GM11168 (cell line): ENCODE results near the gene VAV2.
"Not testable (repeated sequence)": the region's sequence is repeated elsewhere in the genome, so short reads cannot be mapped to it uniquely, and the experiment has no call there.

Experiments
- in situ Hi-C: fragments of 300-500 bp; cut with MboI; formaldehyde crosslinking; loops from one replicate; pipeline ENCODE4 v1.12.0; 2022; ENCODE audit warnings: low sequenced_read_pairs; ENCODE audit not compliant: unreplicated experiment

VAV2 gene

DNA sequence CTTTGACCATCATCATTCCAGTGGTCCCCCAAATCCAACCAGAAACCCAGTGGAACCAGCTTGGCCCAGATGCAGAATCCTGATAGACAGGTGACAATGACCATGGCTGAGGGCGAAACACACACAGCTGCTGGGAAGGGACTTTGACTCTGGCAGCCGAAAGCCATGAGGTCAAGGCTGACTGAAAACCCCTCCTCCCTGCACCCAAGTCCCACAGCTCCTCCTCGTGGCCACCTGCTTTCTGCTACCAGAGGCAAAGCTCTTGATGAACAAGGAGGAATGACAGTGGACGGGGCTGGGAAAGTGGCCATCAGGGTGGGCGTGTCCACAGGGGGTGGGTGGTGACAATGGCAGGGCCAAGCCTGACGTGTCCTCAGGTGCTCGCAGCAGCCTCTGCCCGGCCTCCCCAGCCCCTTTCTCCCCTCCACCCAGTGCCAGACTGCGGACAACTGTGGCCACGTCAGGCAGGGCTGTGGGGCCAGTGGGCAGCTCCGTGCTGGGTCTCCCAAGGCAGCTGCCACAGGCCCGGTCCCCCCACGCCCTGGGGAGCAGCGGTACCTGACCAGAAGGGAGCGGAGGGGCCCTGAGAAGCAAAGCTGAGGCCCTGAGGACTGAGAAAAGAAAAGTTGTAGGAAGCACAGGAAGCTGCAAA, 223.1 kb downstream of the VAV2 start:
- in situ Hi-C loops, result no loop called here

DNA sequence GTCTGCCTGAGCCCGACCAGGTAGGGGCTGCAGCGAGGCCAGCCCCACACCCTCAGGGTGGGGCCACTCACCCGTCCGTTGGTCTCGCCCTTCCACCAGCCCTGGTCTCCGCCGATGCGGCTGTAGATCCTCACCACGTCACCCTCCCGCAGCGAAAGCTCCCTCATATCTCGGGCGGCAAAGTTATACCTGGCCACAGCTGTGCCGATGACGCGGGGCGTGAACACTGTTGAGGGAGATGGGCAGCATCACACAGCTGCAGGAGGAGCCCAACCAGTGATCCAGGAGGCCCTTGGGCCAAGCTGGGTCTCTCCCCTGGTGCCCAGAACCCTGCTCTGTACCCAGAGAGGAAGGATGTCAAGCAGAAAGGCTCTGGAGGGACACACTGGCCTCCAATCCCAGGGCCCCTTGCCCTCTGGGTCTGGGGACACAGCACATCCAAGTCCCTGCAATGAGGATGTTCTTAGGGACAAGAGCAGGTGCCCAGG, 223.7 kb downstream of the VAV2 start:
- in situ Hi-C loops, result no loop called here

DNA sequence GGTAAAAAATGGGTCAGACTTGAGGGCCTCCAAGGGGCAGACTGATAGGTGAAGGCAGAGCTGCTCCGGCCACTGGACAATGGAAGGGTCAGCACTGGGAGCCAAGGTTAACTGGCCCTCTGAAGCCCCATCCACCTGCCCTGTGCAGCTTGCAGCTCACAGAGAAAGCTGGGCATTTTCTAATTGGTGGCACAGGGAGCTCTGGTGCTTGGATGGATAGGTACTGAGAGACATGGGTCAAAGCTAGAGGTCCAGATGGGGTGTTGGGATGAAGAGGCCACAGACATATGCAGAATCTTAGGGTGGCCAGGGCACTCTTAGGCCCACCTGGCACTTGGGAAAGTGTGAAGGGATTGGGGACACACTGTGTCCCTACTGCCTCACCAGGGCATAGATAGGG, 224.5 kb downstream of the VAV2 start:
- in situ Hi-C loops, result no loop called here

DNA sequence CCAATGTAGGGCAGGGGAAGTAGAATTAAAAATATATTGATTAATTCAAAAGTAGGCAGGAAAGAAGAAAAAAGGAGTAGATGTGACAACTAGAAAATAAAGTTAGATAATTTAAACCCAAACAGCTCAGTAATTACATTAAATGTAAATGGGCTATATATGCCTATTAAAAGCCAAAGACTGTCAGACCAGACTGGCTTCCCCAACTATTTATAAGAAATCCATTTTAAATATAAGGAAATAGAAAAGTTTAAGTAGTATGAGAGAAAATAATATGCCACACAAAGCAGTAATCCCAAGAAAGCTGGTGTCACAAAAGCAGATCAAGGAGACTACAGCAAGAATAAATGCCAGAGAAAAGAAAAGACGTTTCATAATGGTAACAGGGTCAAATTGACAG, 225.1 kb downstream of the VAV2 start:
- in situ Hi-C loops, result no loop called here

DNA sequence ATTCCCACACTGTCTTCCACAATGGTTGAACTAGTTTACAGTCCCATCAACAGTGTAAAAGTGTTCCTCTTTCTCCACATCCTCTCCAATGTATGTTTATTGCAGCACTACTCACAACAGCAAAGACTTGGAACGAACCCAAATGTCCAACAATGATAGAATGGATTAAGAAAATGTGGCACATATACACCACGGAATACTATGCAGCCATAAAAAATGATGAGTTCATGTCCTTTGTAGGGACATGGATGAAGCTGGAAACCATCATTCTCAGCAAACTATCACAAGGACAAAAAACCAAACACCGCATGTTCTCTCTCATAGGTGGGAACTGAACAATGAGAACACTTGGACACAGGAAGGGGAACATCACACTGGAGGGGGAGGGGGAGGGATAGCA, 225.9 kb downstream of the VAV2 start:
- in situ Hi-C loops, result not testable (repeated sequence)

DNA sequence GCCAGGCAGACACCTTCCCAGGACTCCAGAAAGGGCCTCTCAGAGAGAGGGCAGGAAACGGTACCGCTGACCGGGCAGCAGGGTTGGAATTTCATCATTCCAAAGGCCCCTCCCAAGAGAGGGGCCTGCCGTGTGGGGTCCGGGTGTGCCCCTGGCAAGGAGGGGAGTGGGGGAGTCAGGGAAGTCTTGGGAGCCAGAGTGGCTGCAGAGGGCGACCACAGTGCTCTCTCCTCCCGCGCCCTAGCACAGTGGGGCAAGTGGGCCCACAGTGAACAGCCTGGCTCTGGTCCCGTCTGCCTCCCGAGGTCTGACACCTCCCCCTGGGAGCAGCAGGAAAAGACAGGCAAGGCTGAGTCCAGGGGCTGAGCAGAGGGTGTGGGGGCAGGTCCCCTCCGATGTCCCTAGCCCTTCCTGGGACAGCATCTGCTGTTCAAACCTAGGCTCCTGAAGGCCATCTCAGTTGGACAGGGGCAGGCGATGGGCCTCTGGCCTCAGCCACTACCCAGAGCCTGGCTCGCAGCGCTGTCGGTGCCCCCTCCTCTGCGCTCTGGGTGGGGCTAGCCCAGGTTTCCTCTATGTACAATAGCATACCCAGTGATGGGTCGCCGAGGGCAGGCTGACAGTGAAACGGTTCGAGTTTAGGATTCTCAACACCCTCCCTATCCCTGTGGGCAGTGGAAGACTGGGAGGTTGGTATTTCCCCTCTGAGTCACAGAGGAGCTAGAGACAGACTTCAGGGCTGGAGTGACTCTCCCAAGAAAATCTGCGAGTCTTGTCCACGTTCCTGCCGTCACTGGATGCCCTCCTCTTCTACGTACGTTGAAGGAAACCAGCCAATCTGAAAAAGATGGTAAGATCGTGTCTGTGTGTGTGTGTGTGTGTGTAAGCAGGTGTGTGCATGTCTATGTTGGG, 228.6 kb downstream of the VAV2 start:
- in situ Hi-C loops, result no loop called here

DNA sequence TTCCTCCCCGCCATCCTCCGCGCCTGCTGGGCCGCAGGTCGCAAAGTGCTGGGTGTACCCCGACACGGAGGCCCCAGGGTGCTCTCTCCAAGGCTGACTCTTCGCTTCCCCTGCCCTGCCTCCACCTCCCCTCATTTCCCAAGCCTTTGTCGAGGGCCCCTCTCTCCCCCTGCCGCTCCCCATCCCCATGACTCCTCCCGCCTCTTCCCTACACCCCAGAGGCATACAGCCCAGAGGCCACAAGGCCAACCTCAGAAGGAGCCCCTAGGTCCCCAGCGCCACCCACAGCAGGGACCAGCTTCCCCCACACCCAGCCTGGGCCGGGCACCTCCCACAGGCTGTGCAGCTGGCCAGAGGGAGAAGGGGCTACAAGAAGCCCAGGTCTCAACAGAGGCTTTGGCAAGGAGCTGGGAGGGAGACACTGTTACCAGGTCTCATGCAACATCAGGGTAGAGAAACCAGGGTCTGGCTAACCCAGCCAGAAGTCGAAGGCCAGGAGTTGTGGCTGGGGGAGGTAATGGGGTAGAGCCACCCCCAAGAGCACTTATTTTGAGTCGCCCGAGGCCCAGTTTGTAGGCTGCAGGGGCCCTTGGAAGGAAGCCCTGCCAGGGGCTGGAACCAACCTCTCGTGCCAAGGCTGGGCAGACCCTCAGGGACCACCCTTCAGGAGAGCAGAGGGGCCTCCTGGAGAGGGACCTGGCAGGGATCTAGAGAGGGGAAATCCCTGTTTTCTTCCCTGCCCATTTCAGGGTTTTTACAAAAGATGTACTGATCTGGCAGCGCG, 229.4 kb downstream of the VAV2 start:
- in situ Hi-C loops, result no loop called here

DNA sequence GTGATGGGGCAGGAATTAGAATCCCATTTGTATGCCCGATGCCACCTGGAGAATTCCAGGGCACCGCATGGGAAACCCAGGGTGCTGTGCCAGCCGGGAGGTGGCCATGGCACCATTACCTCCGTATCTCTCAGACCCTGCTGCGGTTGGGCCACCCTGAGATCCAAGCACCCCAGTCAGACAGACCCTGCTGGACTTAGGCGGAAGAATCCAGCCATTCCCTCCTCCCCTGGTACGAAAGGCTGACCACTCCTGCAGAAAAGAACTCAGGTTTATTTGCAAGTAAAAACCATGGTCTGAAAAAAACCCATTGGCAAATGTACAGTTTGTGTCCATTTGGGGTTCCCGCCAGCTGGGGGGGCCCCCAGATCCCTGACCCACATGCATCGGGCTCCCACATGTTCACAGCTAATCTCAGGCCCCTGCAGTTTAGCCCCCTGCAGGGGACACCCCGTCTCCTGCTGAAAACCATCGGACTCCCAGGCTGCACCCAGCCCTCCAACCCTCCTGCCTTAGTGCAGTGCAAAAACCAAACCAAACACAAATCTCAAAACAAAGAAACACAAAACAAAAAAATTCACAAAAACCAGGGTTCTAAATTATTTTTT, 230.4 kb downstream of the VAV2 start:
- in situ Hi-C loops, result no loop called here

DNA sequence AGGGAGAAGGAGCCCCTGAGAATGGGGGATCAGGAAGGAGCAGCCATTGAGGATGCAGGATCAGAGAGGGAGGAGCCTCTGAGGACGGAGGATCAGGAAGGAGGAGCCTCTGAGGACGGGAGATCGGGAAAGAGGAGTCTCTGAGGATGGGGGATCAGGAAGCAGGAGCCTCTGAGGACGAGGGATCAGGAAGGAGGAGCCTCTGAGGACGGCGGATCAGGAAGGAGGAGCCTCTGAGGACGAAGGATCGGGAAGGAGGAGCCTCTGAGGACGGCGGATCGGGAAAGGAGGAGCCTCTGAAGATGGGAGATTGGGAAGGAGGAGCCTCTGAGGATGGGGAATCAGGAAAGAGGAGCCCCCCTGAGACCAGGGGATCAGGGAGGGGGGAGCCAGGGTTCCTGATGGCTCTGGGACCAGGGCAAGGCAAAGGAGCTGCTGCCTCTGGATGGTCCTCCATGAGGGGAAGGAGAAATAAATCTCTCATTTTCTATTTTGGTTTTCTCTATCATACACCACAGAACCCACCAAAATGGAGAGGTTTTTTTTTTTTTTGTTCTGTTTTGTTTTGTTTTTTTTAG, 231.3 kb downstream of the VAV2 start:
- in situ Hi-C loops, result no loop called here

DNA sequence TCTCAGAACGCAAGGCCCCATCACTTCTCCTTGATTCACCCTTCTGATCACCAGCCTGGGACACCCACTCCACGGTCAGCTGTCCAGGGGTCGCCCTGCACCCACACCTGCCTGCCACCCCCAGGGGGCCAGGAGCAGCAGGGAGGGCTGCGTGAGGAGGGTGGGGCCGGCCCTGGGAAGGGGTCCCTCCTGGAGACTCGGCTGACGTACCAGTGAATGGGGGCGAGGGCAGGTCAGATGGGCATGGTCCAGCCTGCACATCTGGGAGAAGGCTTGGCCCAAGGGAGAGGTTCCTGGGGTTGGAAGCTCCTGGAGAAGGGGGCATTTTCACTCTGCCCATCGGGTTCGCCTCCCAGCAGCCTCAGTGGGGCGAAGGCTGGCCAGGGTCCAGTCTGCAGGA, 232.2 kb downstream of the VAV2 start:
- in situ Hi-C loops, result no loop called here

DNA sequence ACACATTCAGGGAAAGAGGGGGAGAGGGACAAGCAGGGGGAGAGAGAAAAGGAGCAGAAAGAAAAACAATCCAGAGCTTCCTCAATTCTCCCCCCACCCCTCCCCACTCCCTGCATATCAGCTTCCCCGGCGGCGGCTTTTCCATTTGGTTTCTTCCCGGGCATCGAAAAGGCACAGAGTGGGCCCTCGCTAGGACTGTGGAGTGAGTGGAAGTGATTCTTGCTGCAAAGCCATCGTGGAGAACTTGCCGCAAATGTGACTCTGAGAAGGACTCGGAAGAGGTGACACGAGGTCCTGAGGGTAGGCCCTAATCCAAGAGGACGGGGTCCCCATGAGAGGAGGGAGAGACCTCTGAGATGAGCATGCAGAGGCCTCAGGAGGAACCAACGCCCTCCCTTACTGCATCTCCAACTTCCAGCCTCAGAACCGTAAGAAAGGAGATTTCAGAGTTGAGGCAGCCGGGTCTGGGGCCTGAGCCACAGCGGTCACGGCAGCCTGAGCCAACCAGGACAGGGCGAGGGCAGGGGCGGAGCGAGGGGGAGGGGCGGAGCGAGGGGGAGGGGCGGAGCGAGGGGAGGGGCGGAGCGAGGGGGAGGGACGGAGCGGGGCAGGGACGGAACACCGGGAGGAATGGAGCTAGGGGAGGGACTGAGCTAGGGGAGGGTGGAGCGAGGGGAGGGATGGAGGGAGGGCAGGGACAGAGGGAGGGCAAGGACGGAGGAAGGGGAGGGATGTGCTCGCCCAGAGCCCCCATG, 232.8 kb downstream of the VAV2 start:
- in situ Hi-C loops, result no loop called here

DNA sequence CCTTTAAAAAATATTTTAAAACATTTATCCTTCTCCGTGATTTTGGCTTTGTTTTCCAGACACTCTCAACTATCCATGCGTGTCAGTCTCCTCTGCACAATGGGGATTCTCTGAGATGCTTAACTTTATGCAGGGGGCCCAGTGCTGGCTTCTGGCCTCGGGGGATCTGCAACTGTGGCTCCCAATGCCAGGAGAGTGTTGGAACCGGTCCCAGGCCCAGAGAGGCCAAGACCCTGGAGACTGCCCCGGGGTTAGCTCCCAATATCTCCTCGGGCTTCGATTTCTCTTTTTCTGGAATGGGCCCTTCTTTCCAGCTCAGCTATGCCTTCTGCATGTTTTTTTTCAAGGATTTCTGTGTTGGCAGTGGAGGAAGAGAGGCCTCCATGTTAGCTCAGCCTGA, 233.9 kb downstream of the VAV2 start:
- in situ Hi-C loops, result no loop called here

DNA sequence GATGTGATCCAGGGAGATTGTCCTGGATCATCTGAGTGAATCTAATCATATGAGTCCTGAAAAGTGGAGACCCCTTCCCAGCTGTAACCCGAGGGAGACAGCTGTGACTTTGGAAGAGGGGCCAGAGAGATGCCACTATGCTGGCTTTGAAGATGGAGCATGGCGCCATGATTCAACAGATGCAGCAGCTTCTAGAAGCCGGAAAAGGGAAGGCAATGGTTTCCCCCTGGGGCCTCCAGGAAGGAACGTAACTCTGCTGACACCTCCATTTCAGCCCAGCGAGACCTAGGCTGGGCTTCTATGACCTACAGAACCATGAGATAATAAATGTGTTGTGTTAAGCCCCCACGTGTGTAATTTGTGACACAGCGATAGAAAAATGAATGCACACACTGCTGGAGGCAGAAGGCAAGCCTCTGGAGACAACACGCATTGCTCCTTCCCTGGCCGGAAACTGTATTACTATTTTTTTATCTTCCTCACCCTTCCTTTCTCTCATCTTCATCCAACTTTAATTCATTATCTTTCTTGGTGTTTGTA, 237.4 kb downstream of the VAV2 start:
- in situ Hi-C loops, result no loop called here

DNA sequence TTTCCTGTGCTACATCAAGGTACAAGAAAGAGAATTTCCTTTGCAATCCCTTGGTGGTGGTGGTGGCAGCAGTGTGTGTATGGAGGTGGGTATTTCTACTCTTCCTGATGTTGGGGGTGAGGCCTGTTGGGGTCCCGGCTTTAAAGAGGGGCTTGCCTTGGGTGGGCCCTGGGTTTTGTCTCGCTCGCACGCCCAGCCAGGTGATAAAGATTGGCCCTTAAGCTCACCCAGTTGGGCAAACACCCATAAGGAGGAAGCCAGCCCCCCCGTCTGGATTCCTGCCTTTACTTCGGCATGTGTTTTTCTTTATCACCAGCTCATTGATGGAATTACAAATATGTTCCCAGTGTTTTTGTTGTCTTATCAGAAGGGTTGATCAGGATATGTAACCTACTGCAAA, 237.9 kb downstream of the VAV2 start:
- in situ Hi-C loops, result no loop called here

DNA sequence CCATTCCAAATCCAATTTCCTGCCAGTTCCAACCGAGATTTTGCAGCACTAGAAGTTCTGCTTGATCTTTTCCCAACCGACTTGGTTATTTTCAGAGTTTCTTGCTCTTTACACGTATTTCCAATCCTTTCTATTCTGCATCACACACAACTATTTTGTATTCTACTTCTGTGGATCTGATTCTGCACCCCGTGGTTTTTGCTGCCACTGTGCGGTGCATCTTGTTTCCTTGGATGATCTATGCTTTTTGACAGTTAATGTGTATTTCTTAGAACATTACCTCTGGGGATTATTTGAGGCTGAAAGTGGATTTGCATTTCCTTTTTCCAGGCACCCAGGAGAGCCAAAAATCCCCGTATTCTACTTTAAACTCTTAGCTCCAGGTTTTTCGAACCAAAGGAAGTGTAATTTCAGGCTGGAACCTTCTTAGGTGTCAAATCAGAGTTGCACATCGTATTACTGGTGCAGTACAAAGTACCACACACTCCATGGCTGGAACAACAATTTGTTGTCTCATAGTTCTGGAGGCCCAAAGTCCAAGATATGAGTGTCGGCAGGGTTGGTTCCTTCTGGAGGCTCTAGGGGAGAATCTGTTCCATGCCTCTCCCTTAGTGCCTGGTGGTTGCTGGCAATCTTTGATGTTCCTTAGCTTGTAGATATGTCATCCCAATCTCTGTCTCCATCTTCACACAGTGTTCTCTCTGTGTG, 239.2 kb downstream of the VAV2 start:
- in situ Hi-C loops, result no loop called here

DNA sequence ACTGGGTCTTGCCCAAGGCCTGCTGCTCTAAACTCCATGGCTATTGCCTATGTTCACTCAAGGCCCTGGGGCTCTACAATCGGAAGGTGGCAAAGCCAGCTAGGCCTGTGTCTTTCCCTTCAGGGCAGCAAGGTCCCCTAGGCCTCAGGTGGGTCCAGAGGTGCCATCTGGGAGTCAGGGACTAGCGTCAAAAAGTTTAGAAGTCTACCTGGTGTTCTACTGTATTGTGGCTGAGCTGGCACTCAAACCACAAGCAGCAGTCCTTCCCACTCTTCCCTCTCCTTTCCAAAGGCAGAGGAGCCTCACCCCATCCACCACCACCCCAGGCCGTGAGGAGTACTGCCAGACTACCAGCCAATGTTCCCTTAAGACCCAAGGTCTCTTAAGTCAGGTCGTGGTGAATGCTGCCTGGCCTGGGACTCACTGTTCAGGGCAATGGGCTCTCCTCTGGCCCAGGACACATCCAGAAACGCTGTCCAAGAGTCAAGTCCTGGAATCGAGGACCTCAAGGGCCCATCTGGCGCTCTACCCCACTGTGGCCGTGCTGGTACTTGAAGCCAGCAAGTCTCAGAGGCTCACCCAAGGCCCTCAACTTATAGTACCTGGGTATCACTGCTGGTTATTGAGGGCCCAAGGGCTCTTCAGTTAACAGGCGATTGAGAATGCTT, 241.0 kb downstream of the VAV2 start:
- in situ Hi-C loops, result no loop called here

DNA sequence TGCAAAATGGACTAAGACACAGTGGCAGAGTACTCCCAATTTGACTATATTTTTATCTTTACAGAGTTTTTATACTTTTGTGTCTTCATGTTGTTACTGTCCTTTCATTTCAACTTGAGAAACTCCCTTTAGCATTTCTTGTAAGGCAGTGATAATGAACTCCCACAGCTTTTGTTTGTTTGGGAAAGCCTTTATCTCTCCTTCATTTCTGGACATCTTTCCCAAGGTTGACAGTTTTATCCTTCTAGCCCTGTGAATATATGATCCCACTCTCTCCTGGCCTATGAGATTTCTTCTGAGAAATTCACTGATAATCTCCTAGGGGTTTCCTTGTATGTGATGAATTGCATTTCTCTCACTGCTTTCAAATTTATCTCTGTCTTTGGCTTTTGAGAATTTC, 244.8 kb downstream of the VAV2 start:
- in situ Hi-C loops, result no loop called here

DNA sequence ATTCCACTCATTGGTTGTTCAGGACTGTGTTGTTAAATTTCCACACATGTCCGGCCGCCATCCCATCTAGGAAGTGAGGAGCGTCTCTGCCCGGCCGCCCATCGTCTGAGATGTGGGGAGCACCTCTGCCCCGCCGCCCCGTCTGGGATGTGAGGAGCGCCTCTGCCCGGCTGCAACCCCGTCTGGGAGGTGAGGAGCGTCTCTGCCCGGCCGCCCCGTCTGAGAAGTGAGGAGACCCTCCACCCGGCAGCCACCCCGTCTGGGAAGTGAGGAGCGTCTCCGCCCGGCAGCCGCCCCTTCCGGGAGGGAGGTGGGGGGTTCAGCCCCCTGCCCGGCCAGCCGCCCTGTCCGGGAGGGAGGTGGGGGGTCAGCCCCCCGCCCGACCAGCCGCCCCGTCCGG, 247.6 kb downstream of the VAV2 start:
- in situ Hi-C loops, result not testable (repeated sequence)
